NK-92 (cell line): Measurements from ENCODE around the gene TP53TG3C.
"Not testable (repeated sequence)": the region's sequence is repeated elsewhere in the genome, so short reads cannot be mapped to it uniquely, and the experiment has no call there.

Experiments
- DNase-seq: peaks from one replicate; lab custom pipeline; 2025; ENCODE audit not compliant: unreplicated experiment; lab: John Stamatoyannopoulos, UW

TP53TG3C gene

GRCh38 chr16:33193926-33194325 lies at the start of gene TP53TG3C:
Gene TP53TG3C (plus strand): TSS chr16:33194226. CDS start chr16:33194294, 68 bp downstream.
- not testable (repeated sequence) for DNase-seq
